GM12892 (cell line): Measurements from ENCODE around the gene GUCY2C.

Source experiments
- POLR2A ChIP-seq: IDR thresholded peaks from 2 replicates; pipeline ENCODE4 v1.6.1; 2011; ENCODE audit warnings: low read depth, low read length, control low read depth
- POLR2AphosphoS5 ChIP-seq: IDR thresholded peaks from 2 replicates; pipeline ENCODE4 v1.6.1; 2011; ENCODE audit warnings: low read depth, low read length, control low read depth
- TAF1 ChIP-seq: IDR thresholded peaks from 2 replicates; pipeline ENCODE4 v1.6.1; 2011; ENCODE audit warnings: low read depth, mild to moderate bottlenecking, control low read depth, low read length, borderline replicate concordance

DNA sequence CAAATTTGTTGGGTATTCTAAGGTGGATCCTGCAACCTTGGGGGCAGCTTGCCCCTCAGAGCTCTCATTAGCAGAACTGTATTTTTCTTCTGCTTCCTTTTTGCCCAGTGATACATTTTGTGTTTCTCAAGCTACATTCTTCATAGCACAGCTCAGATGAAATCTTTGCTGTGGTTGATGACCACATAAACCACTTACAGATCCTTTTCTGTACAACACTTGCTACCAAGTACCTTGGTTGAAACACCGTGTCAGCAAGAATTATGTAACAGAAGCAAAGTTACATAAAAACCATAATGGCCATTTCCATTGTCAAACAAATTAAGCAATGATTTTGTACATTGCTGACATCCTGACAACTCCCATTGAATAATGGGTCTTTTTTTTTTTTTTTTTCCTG, 119.1 kb downstream of the GUCY2C start:
- TF ChIP-seq POLR2AphosphoS5 (no peak), POLR2A (no peak), TAF1 (no peak)
